H1 (cell line): ENCODE measurements around the gene PTPRC. TPM values are rescaled to one million over a fixed set of nuclear protein-coding genes. Genes with fewer than 3 reads are reported as not detected.

ENCODE experiments used
- CTCF ChIA-PET: fragments of 300-600 bp; sonication (Branson Sonifier 250); formaldehyde crosslinking; loops from one replicate; lab custom pipeline; 2021; ENCODE audit not compliant: partially characterized antibody; lab: Charles Lee
- POLR2A ChIA-PET: fragments of 300-600 bp; sonication (Branson Sonifier 250); formaldehyde crosslinking; loops from one replicate; lab custom pipeline; 2021; ENCODE audit warnings: inconsistent platforms; ENCODE audit not compliant: partially characterized antibody; lab: Charles Lee
- DNase-seq, 2 experiments: peaks; one replicate each; pipeline versions ENCODE4 v3.0.0 to v3.0.0-alpha.2; 2010 to 2022; ENCODE audit warnings: low spot score in 2 of 2, low read depth in 1 of 2, mixed read lengths in 1 of 2
- FAIRE-seq: peaks from 2 replicates; lab custom pipeline; 2011; peaks lifted over from hg19 to GRCh38; lab: Jason Lieb, UNC
- H2AFZ ChIP-seq: 2 replicates; pipeline ENCODE4 v1.8.1; 2012; ENCODE audit warnings: low read length, inconsistent platforms
- H2AK5ac ChIP-seq: 2 replicates; pipeline ENCODE4 v1.6.1; 2013; ENCODE audit warnings: low read depth, low read length
- H2BK120ac ChIP-seq: replicated peaks from 2 replicates; pipeline ENCODE3; 2013; ENCODE audit warnings: low read depth, low read length, inconsistent platforms
- H2BK12ac ChIP-seq: 2 replicates; pipeline ENCODE4 v1.6.1; 2013; ENCODE audit warnings: low read depth, low read length
- H2BK15ac ChIP-seq: 2 replicates; pipeline ENCODE4 v1.6.1; 2013; ENCODE audit warnings: low read length
- H2BK20ac ChIP-seq: 2 replicates; pipeline ENCODE4 v1.6.1; 2013; ENCODE audit warnings: low read length
- H2BK5ac ChIP-seq: 2 replicates; pipeline ENCODE4 v1.6.1; 2013; ENCODE audit warnings: low read depth, low read length
- H3K14ac ChIP-seq: 2 replicates; pipeline ENCODE4 v1.6.1; 2013; ENCODE audit warnings: inconsistent platforms; ENCODE audit not compliant: insufficient read length
- H3K18ac ChIP-seq: 2 replicates; pipeline ENCODE4 v1.6.1; 2013; ENCODE audit warnings: low read length; ENCODE audit errors: extremely low read depth
- H3K23ac ChIP-seq: 2 replicates; pipeline ENCODE4 v1.6.1; 2013; ENCODE audit warnings: inconsistent platforms; ENCODE audit not compliant: insufficient read length
- H3K23me2 ChIP-seq: 2 replicates; pipeline ENCODE4 v1.6.1; 2013; ENCODE audit warnings: low read depth, low read length
- H3K27ac ChIP-seq: 2 replicates; pipeline ENCODE4 v1.6.1; 2011; ENCODE audit warnings: low read depth, low read length, inconsistent platforms
- H3K27me3 ChIP-seq, 4 experiments: replicated peaks in 1 of 4; 1 replicate in 1 of 4; 2 replicates in 3 of 4; pipeline versions ENCODE4 v1.6.1 to v1.8.1; 2011 to 2013; ENCODE audit warnings: low read length in 3 of 4, mild to moderate bottlenecking in 3 of 4, inconsistent platforms in 2 of 4, mixed read lengths in 2 of 4, moderate library complexity in 1 of 4; ENCODE audit not compliant: control insufficient read depth in 3 of 4, insufficient read depth in 3 of 4; ENCODE audit errors: extremely low read depth in 1 of 4
- H3K36me3 ChIP-seq, 4 experiments: 2 replicates each; pipeline versions ENCODE4 v1.6.1 to v1.8.1; 2011 to 2013; ENCODE audit warnings: mild to moderate bottlenecking in 4 of 4, low read length in 3 of 4, moderate library complexity in 2 of 4, control low read depth in 1 of 4, inconsistent platforms in 1 of 4; ENCODE audit not compliant: insufficient read depth in 4 of 4, control insufficient read depth in 2 of 4
- H3K4ac ChIP-seq: replicated peaks from 2 replicates; pipeline ENCODE3; 2013; ENCODE audit warnings: low read length, low read depth, mixed read lengths, inconsistent platforms; ENCODE audit not compliant: insufficient read length
- H3K4me1 ChIP-seq, 4 experiments: replicated peaks in 1 of 4; 1 replicate in 1 of 4; 2 replicates in 3 of 4; pipeline versions ENCODE4 v1.6.1 to v1.8.1; 2011 to 2013; ENCODE audit warnings: low read length in 3 of 4, inconsistent platforms in 2 of 4, mixed read lengths in 1 of 4; ENCODE audit not compliant: insufficient read depth in 4 of 4, control insufficient read depth in 3 of 4
- H3K4me2 ChIP-seq, 2 experiments: 2 replicates each; pipeline versions ENCODE4 v1.6.1 to v1.8.1; 2011 to 2013; ENCODE audit warnings: low read depth in 2 of 2, low read length in 2 of 2, control low read depth in 1 of 2, inconsistent platforms in 1 of 2, mild to moderate bottlenecking in 1 of 2; ENCODE audit not compliant: insufficient read depth in 1 of 2
- H3K4me3 ChIP-seq, 4 experiments: fragments of 200-600, 300-600 bp in 1 of 4; sonication (generic), shearing (Covaris generic), sonication (Bioruptor Twin) in 1 of 4; 2 replicates each; pipeline versions ENCODE4 v1.5.1 to v1.8.1; 2011 to 2016; ENCODE audit warnings: low read length in 4 of 4, low read depth in 3 of 4, control low read depth in 2 of 4, inconsistent platforms in 2 of 4, mild to moderate bottlenecking in 2 of 4, mixed read lengths in 1 of 4, moderate library complexity in 1 of 4; ENCODE audit not compliant: insufficient read depth in 2 of 4; ENCODE audit errors: extremely low read depth in 1 of 4
- H3K56ac ChIP-seq: replicated peaks from 2 replicates; pipeline ENCODE3; 2013; ENCODE audit warnings: low read depth, mild to moderate bottlenecking, mixed read lengths, low read length, inconsistent platforms; ENCODE audit not compliant: insufficient read length
- H3K79me1 ChIP-seq: 2 replicates; pipeline ENCODE4 v1.6.1; 2013; ENCODE audit warnings: low read depth, low read length, control low read depth
- H3K79me2 ChIP-seq, 2 experiments: 2 replicates each; pipeline versions ENCODE4 v1.6.1 to v1.8.1; 2012 to 2013; ENCODE audit warnings: low read length in 2 of 2, mild to moderate bottlenecking in 2 of 2, inconsistent platforms in 1 of 2; ENCODE audit not compliant: insufficient read depth in 2 of 2, control insufficient read depth in 1 of 2
- H3K9ac ChIP-seq, 4 experiments: replicated peaks in 1 of 4; 1 replicate in 1 of 4; 2 replicates in 3 of 4; pipeline versions ENCODE4 v1.6.1 to v1.8.1; 2011 to 2013; ENCODE audit warnings: low read depth in 3 of 4, low read length in 3 of 4, control low read depth in 2 of 4, mild to moderate bottlenecking in 2 of 4, moderate library complexity in 2 of 4, inconsistent platforms in 1 of 4; ENCODE audit errors: extremely low read depth in 1 of 4
- H3K9me3 ChIP-seq, 2 experiments: 2 replicates each; pipeline versions ENCODE4 v1.6.1 to v1.8.1; 2012 to 2013; ENCODE audit warnings: mild to moderate bottlenecking in 2 of 2, moderate library complexity in 2 of 2, control low read depth in 1 of 2, inconsistent platforms in 1 of 2, low read depth in 1 of 2, low read length in 1 of 2, mixed read lengths in 1 of 2; ENCODE audit not compliant: insufficient read depth in 2 of 2
- H4K20me1 ChIP-seq, 2 experiments: replicated peaks in 1 of 2; 2 replicates each; pipeline versions ENCODE3 to v1.8.1; 2011 to 2013; ENCODE audit warnings: inconsistent platforms in 2 of 2, low read length in 2 of 2, mild to moderate bottlenecking in 1 of 2; ENCODE audit not compliant: insufficient read depth in 2 of 2, control insufficient read depth in 1 of 2
- H4K5ac ChIP-seq: 2 replicates; pipeline ENCODE4 v1.6.1; 2013; ENCODE audit warnings: low read length, low read depth, mixed read lengths, inconsistent platforms; ENCODE audit not compliant: insufficient read length
- H4K8ac ChIP-seq: 2 replicates; pipeline ENCODE4 v1.8.0; 2013; ENCODE audit warnings: mild to moderate bottlenecking, moderate library complexity, low read length, inconsistent platforms; ENCODE audit not compliant: insufficient read depth; ENCODE audit errors: extremely low read depth
- H4K91ac ChIP-seq: replicated peaks from 2 replicates; pipeline ENCODE3; 2013; ENCODE audit warnings: low read length, mixed read lengths, inconsistent platforms; ENCODE audit not compliant: insufficient read length
- EP300 ChIP-seq, 2 experiments: IDR thresholded peaks; 1 replicate in 1 of 2; 2 replicates in 1 of 2; pipeline ENCODE4 v1.6.1; 2011 to 2012; ENCODE audit warnings: low read depth in 2 of 2, low read length in 2 of 2, mild to moderate bottlenecking in 2 of 2, borderline replicate concordance in 1 of 2, inconsistent platforms in 1 of 2, moderate library complexity in 1 of 2
- POU5F1 ChIP-seq: IDR thresholded peaks from 2 replicates; pipeline ENCODE4 v1.6.1; 2011; ENCODE audit warnings: low read depth, mild to moderate bottlenecking, low read length, moderate library complexity
- RXRA ChIP-seq: IDR thresholded peaks from 2 replicates; pipeline ENCODE4 v1.6.1; 2011; ENCODE audit warnings: low read depth, mild to moderate bottlenecking, low read length, moderate library complexity; ENCODE audit not compliant: insufficient read depth
- SIX5 ChIP-seq: IDR thresholded peaks from 2 replicates; pipeline ENCODE4 v1.6.1; 2011; ENCODE audit warnings: mild to moderate bottlenecking, low read depth, low read length
- polyA plus RNA-seq, 7 experiments: library from polyadenylated mRNA; depleted of rRNA in 3 of 7; stranded (reverse) in 5 of 7; unstranded in 2 of 7; fragments of >200 nt in 5 of 7; fragments of 200-250 nt in 2 of 7; gene quantifications; 1 replicate in 5 of 7; 2 replicates in 1 of 7; 4 replicates in 1 of 7; pipeline versions ENCODE4 v1.2.1 to v1.2.3, GENCODE V29; 2011 to 2013; ENCODE audit warnings: missing spikeins in 2 of 7, mixed read lengths in 2 of 7
- total RNA-seq: library from RNA; stranded (reverse); fragmentation: NEBNext Ultra II Directional; extraction: Animal tissue kit (Norgen Biotek cat#: 25700); gene quantifications from 2 replicates; pipeline ENCODE4 v1.2.1, GENCODE V29; 2021
- TF ChIP-seq, protein P1 (sequence below), 3 experiments: IDR thresholded peaks; 1 replicate in 2 of 3; 2 replicates in 1 of 3; pipeline versions ENCODE4 v1.5.1 to v1.6.1; 2011; ENCODE audit warnings: low read length in 3 of 3, mild to moderate bottlenecking in 3 of 3, inconsistent platforms in 2 of 3, low read depth in 1 of 3, moderate library complexity in 1 of 3; ENCODE audit not compliant: insufficient read depth in 1 of 3; ENCODE audit errors: control extremely low read depth in 1 of 3
- TF ChIP-seq, protein P2 (sequence below): IDR thresholded peaks from 2 replicates; pipeline ENCODE4 v1.6.1; 2011; ENCODE audit warnings: low read depth, mild to moderate bottlenecking, low read length; ENCODE audit not compliant: insufficient read depth

The PTPRC gene
- total and polyA plus RNA-seq, 2 of the 8 experiments (the other 6 are each of a cell fraction or from before 2014, with no cell fraction given) = 0.05 TPM; not detected in 1

DNA sequence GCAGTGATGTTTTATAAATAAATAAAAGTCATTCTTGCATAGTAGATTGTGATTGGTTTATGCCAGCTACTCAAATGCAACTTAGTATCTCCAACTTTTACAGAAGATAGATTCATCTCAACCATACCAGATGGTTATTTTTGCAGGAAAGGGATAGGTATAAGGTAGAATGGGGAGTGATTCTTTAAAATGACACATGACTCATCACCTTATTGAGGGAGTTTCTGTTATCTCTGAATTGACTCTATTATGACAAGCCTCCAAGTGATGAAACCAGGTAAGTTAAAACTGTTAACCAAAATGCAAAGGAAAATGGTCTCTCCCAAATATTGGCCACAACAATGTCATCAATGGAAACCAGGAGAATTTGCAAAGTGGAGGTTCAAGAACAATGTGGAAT lies 54.5 kb downstream of the PTPRC start:
- POLR2A ChIA-PET = no interaction called here
- Histone ChIP-seq H3K4me3 (no peak overlapping the region), H2BK15ac (no peak overlapping the region), H3K9me3 (no peaks in the 10 kb centered on the region), H3K23ac (no peak overlapping the region), H3K4me2 (no peak overlapping the region)
- DNase-seq = no peak
- TF ChIP-seq, protein P1, sequence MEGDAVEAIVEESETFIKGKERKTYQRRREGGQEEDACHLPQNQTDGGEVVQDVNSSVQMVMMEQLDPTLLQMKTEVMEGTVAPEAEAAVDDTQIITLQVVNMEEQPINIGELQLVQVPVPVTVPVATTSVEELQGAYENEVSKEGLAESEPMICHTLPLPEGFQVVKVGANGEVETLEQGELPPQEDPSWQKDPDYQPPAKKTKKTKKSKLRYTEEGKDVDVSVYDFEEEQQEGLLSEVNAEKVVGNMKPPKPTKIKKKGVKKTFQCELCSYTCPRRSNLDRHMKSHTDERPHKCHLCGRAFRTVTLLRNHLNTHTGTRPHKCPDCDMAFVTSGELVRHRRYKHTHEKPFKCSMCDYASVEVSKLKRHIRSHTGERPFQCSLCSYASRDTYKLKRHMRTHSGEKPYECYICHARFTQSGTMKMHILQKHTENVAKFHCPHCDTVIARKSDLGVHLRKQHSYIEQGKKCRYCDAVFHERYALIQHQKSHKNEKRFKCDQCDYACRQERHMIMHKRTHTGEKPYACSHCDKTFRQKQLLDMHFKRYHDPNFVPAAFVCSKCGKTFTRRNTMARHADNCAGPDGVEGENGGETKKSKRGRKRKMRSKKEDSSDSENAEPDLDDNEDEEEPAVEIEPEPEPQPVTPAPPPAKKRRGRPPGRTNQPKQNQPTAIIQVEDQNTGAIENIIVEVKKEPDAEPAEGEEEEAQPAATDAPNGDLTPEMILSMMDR (IDR thresholded peaks at IDR 0.05; ENCODE audit: control extremely low read depth in 1 of 3, insufficient read depth in 1 of 3, low read depth in 1 of 3, low read length in 3 of 3) = no peak
- TF ChIP-seq, protein P2, sequence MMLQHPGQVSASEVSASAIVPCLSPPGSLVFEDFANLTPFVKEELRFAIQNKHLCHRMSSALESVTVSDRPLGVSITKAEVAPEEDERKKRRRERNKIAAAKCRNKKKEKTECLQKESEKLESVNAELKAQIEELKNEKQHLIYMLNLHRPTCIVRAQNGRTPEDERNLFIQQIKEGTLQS = no peak
- TF ChIP-seq RXRA (no peak), SIX5 (no peak), POU5F1 (no peak), EP300 (IDR thresholded peaks at IDR 0.05; ENCODE audit: borderline replicate concordance in 1 of 2, low read depth in 2 of 2, low read length in 2 of 2) (no peak)
- TF ChIP-seq, all 59 proteins: peak for 0
- Histone ChIP-seq H2AK5ac (no peak overlapping the region), H2BK120ac (no peak overlapping the region), H4K5ac (no peak overlapping the region), H3K79me2 (no peaks in the 10 kb centered on the region), H3K36me3 (no peaks in the 10 kb centered on the region), H3K23me2 (no peaks in the 10 kb centered on the region), H2AFZ (no peak overlapping the region), H3K27ac (no peak overlapping the region), H4K91ac (no peak overlapping the region), H3K56ac (no peak overlapping the region), H2BK20ac (no peak overlapping the region), H3K27me3 (no peaks in the 10 kb centered on the region), H3K4me1 (peaks cover 0 to 5% (median 2%) of the 10 kb centered on the region in 4 experiments; a peak in 3 of 7 replicates), H3K18ac (no peak overlapping the region), H3K14ac (no peak overlapping the region), H4K8ac (no peak overlapping the region), H3K4ac (no peak overlapping the region), H2BK12ac (no peak overlapping the region), H3K79me1 (no peaks in the 10 kb centered on the region), H2BK5ac (no peak overlapping the region), H4K20me1 (no peaks in the 10 kb centered on the region), H3K9ac (no peak overlapping the region)
- CTCF ChIA-PET = no interaction called here
- no peak for FAIRE-seq
